Measurements from ENCODE around the gene AVPR1B. TPM values are rescaled to one million over a fixed set of nuclear protein-coding genes. Genes with fewer than 3 reads are reported as not detected.

The AVPR1B gene
- total RNA-seq, 1 experiment from 2014 or later: not detected

- Histone ChIP-seq H3K23me2 (ENCODE audit: insufficient read length, low read depth, low read length, poor library complexity, severe bottlenecking) (no peaks in the 10 kb centered on the region), H2BK5ac (ENCODE audit: insufficient read length, low read length) (no peak overlapping the region), H3K79me2 (ENCODE audit: insufficient read depth, low read length) (no peaks in the 10 kb centered on the region), H4K8ac (replicated peaks; ENCODE audit: insufficient read length, low read depth, low read length) (no peak overlapping the region), H3K4ac (ENCODE audit: low read depth, low read length) (no peak overlapping the region), H3K4me1 (ENCODE audit: insufficient read depth, low read length) (no peaks in the 10 kb centered on the region), H3K18ac (ENCODE audit: insufficient read length, low read depth, low read length) (no peak overlapping the region), H4K5ac (ENCODE audit: insufficient read length, low read depth, low read length) (no peak overlapping the region), H2AK5ac (ENCODE audit: insufficient read length, low read length) (no peak overlapping the region), H3T11ph (ENCODE audit: low read length) (no peak overlapping the region), H2BK20ac (ENCODE audit: low read depth, low read length, poor library complexity, severe bottlenecking) (no peak overlapping the region), H3K56ac (ENCODE audit: insufficient read length, low read depth, low read length) (no peak overlapping the region), H2BK15ac (ENCODE audit: low read depth, low read length) (no peak overlapping the region), H2BK12ac (ENCODE audit: insufficient read length, low read depth, low read length) (no peak overlapping the region), H3K9ac (ENCODE audit: extremely low read depth, insufficient read length, low read length) (no peak overlapping the region), H3K9me3 (ENCODE audit: control insufficient read depth, low read depth, low read length) (no peaks in the 10 kb centered on the region), H3K23ac (ENCODE audit: insufficient read length, low read depth, low read length) (no peak overlapping the region), H4K20me1 (ENCODE audit: control insufficient read depth, insufficient read depth, insufficient read length) (no peaks in the 10 kb centered on the region), H4K91ac (ENCODE audit: insufficient read length, low read depth, low read length) (no peak overlapping the region), H3K79me1 (ENCODE audit: insufficient read depth, low read depth, low read length, poor library complexity, severe bottlenecking) (no peaks in the 10 kb centered on the region), H3K14ac (ENCODE audit: insufficient read depth, low read length) (no peak overlapping the region), H3K4me2 (ENCODE audit: insufficient read depth, insufficient read length, low read length) (no peak overlapping the region), H3K27ac (ENCODE audit: insufficient read length, low read depth, low read length) (no peak overlapping the region), H3K27me3 (ENCODE audit: insufficient read depth, low read length) (no peaks in the 10 kb centered on the region), H2AFZ (ENCODE audit: low read length) (no peak overlapping the region), H2BK120ac (ENCODE audit: low read depth, low read length, poor library complexity, severe bottlenecking) (no peak overlapping the region)
- H3K27ac Mint-ChIP-seq: no peak overlapping the region
- H3K27me3 Mint-ChIP-seq (ENCODE audit: low read depth): peaks cover 3% of the 10 kb centered on the region
- WGBS (ENCODE audit: extremely low coverage, insufficient read length, low lambda C conversion rate): no CpG with 5 or more reads among the region's 7 CpGs
- peaks cover 1 to 3% of the 10 kb centered on the region in 2 experiments for H3K4me1 Mint-ChIP-seq
- no peaks in the 10 kb centered on the region for H3K36me3 Mint-ChIP-seq (ENCODE audit: insufficient read depth in 1 of 3, low read depth in 3 of 3)
- H3K9me3 Mint-ChIP-seq: no peaks in the 10 kb centered on the region; a peak in 1 of 5 replicates
- H3K4me3 Mint-ChIP-seq: no peak overlapping the region
- DNase-seq: no peak
- TF ChIP-seq, protein P1, sequence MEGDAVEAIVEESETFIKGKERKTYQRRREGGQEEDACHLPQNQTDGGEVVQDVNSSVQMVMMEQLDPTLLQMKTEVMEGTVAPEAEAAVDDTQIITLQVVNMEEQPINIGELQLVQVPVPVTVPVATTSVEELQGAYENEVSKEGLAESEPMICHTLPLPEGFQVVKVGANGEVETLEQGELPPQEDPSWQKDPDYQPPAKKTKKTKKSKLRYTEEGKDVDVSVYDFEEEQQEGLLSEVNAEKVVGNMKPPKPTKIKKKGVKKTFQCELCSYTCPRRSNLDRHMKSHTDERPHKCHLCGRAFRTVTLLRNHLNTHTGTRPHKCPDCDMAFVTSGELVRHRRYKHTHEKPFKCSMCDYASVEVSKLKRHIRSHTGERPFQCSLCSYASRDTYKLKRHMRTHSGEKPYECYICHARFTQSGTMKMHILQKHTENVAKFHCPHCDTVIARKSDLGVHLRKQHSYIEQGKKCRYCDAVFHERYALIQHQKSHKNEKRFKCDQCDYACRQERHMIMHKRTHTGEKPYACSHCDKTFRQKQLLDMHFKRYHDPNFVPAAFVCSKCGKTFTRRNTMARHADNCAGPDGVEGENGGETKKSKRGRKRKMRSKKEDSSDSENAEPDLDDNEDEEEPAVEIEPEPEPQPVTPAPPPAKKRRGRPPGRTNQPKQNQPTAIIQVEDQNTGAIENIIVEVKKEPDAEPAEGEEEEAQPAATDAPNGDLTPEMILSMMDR (conservative IDR thresholded peaks at IDR 0.05): no peak
Measured at GRCh38 chr1:206131037-206131436, 13.8 kb upstream of the AVPR1B start.
